ENCODE data around the gene PTPN11. TPM values are rescaled to one million over a fixed set of nuclear protein-coding genes. Genes with fewer than 3 reads are reported as not detected.
"Not testable (repeated sequence)": the region's sequence is repeated elsewhere in the genome, so short reads cannot be mapped to it uniquely, and the experiment has no call there.

Gene PTPN11
- total and polyA plus RNA-seq, 2 donors (not counting 3 experiments of a cell fraction or from before 2014, with no cell fraction given), result 36.5 to 107 TPM

GRCh38 chr12:112406519-112407488, 11.9 kb upstream of the PTPN11 start:
- Histone ChIP-seq H3K4me3 (replicated peaks in 1 of 3; ENCODE audit: insufficient read depth in 1 of 3, low read depth in 1 of 3, low read length in 3 of 3) (peak overlapping the region in 2 of 3 experiments; percentile 9 to 91), H3K27me3 (ENCODE audit: control insufficient read depth in 2 of 2, insufficient read depth in 2 of 2, low read length in 2 of 2) (no peaks in the 10 kb centered on the region), H3K9me3 (replicated peaks; ENCODE audit: control insufficient read depth, insufficient read depth, low read length) (no peaks in the 10 kb centered on the region), H2AFZ (ENCODE audit: low read depth, low read length) (no peak overlapping the region), H3K4me1 (ENCODE audit: control insufficient read depth, extremely low read depth, insufficient read depth, low read length) (peaks cover 20% of the 10 kb centered on the region), H3K9me1 (replicated peaks; ENCODE audit: control insufficient read depth, extremely low read depth, insufficient read depth, low read length) (no peaks in the 10 kb centered on the region), H3K4me2 (ENCODE audit: insufficient read depth, low read length) (peak overlapping the region; percentile 86), H3K79me2 (ENCODE audit: control insufficient read depth, insufficient read depth, low read length) (peaks cover 30% of the 10 kb centered on the region), H4K20me1 (replicated peaks; ENCODE audit: control insufficient read depth, extremely low read depth, insufficient read depth, low read length) (no peaks in the 10 kb centered on the region), H3K9ac (replicated peaks; ENCODE audit: extremely low read depth, insufficient read depth, low read length) (no peak overlapping the region), H3K27ac (ENCODE audit: insufficient read depth, low read depth, low read length) (no peak overlapping the region), H3K36me3 (ENCODE audit: control insufficient read depth in 2 of 2, extremely low read depth in 1 of 2, insufficient read depth in 2 of 2, low read length in 2 of 2) (peaks cover 28 to 32% of the 10 kb centered on the region in 2 experiments)
- FAIRE-seq, result no peak
- ChIA-PET POLR2A (no interaction called here), CTCF (no interaction called here)
- peak; percentile 7 for TF ChIP-seq POLR2A (IDR thresholded peaks at IDR 0.05; ENCODE audit: low read depth, low read length)
- TF ChIP-seq EZH2 (IDR thresholded peaks at IDR 0.05; ENCODE audit: borderline replicate concordance, low read depth, low read length, severe bottlenecking), result no peak
- BruUV-seq (replicated peaks), result no TSS peak
- DNase-seq (ENCODE audit: low read depth, low spot score), result no peak
- dilution Hi-C loops (cut with MboI; ENCODE audit: extremely low pct_ligation_motif_present, low sequenced_read_pairs), result no loop called here
- intact Hi-C loops (cut with micrococcal nuclease), result no loop called here

DNA sequence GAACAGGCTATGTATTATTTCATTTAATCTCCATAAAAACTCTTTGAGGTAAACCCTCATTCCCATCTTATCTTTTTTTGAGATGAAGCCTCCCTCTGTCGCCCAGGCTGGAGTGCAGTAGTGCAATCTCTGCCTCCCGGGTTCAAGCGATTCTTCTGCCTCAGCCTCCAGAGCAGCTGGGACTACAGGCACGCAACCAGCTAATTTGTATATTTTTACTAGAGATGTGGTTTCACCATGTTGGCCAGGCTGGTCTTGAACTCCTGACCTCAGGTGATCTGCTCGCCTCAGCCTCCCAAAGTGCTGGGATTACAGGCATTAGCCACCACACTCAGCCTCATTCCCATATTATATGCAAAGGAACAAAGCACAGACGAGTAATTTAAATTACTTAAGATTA, 11.1 kb upstream of the PTPN11 start:
- CTCF ChIA-PET; H4K20me1 ChIP-seq (replicated peaks; ENCODE audit: control insufficient read depth, extremely low read depth, insufficient read depth, low read length); DNase-seq (ENCODE audit: low read depth, low spot score); H3K9me1 ChIP-seq (replicated peaks; ENCODE audit: control insufficient read depth, extremely low read depth, insufficient read depth, low read length); intact Hi-C loops (cut with micrococcal nuclease); H3K9me3 ChIP-seq (replicated peaks; ENCODE audit: control insufficient read depth, insufficient read depth, low read length); dilution Hi-C loops (cut with MboI; ENCODE audit: extremely low pct_ligation_motif_present, low sequenced_read_pairs); H3K27me3 ChIP-seq (ENCODE audit: control insufficient read depth in 2 of 2, insufficient read depth in 2 of 2, low read length in 2 of 2); BruUV-seq (replicated peaks); H2AFZ ChIP-seq (ENCODE audit: low read depth, low read length); FAIRE-seq; H3K27ac ChIP-seq (ENCODE audit: insufficient read depth, low read depth, low read length); POLR2A ChIA-PET: not testable (repeated sequence)
- H3K4me1 ChIP-seq (ENCODE audit: control insufficient read depth, extremely low read depth, insufficient read depth, low read length), result peaks cover 20% of the 10 kb centered on the region
- peak overlapping the region; percentile 86 for H3K4me2 ChIP-seq (ENCODE audit: insufficient read depth, low read length)
- H3K9ac ChIP-seq (replicated peaks; ENCODE audit: extremely low read depth, insufficient read depth, low read length), result peak overlapping the region; percentile 83
- peaks cover 28 to 32% of the 10 kb centered on the region in 2 experiments for H3K36me3 ChIP-seq (ENCODE audit: control insufficient read depth in 2 of 2, extremely low read depth in 1 of 2, insufficient read depth in 2 of 2, low read length in 2 of 2)
- H3K4me3 ChIP-seq (replicated peaks in 1 of 3; ENCODE audit: insufficient read depth in 1 of 3, low read depth in 1 of 3, low read length in 3 of 3), result peak overlapping the region; percentile 63 to 91 (median 89)
- TF ChIP-seq POLR2A (IDR thresholded peaks at IDR 0.05; ENCODE audit: low read depth, low read length), result peak; percentile 7
- peaks cover 30% of the 10 kb centered on the region for H3K79me2 ChIP-seq (ENCODE audit: control insufficient read depth, insufficient read depth, low read length)
